ENCODE data around the gene AMDHD2. TPM values are rescaled to one million over a fixed set of nuclear protein-coding genes. Genes with fewer than 3 reads are reported as not detected.
A peak's percentile ranks its signal among the peaks of the same experiment; 100 is the strongest.

The AMDHD2 gene
- total and polyA plus RNA-seq, 2 of the 13 experiments (the other 11 are each of a cell fraction or from before 2014, with no cell fraction given), result 33.5 to 39.1 TPM

- TF ChIP-seq MLXIP (CRISPR knock-in tag; IDR thresholded peaks at IDR 0.05; ENCODE audit: borderline replicate concordance) (no peak), LBX2 (CRISPR knock-in tag; IDR thresholded peaks at IDR 0.05; ENCODE audit: borderline replicate concordance) (no peak), SNRNP70 (IDR thresholded peaks at IDR 0.05; ENCODE audit: low read depth, low read length) (no peak), ZNF737 (CRISPR knock-in tag; IDR thresholded peaks at IDR 0.05; ENCODE audit: borderline replicate concordance) (0 out of 2 replicates have a peak, but pooled peaks have one; percentile 21), KDM5B (CRISPR knock-in tag; IDR thresholded peaks at IDR 0.05; ENCODE audit: borderline replicate concordance) (peak; percentile 65), TCF12 (IDR thresholded peaks at IDR 0.05) (no peak), TCF12 (CRISPR knock-in tag; IDR thresholded peaks at IDR 0.05) (no peak), CSRNP1 (CRISPR knock-in tag; IDR thresholded peaks at IDR 0.05) (no peak; the same call in 1 of the 2 replicates), ZHX1 (CRISPR knock-in tag; IDR thresholded peaks at IDR 0.05; ENCODE audit: low read depth) (no peak), UBTF (CRISPR knock-in tag; IDR thresholded peaks at IDR 0.05) (peak; percentile 49), KDM5A (IDR thresholded peaks at IDR 0.05; ENCODE audit: borderline replicate concordance, low read length) (no peak), ZNF773 (CRISPR knock-in tag; IDR thresholded peaks at IDR 0.05; ENCODE audit: borderline replicate concordance) (no peak), PITX1 (CRISPR knock-in tag; IDR thresholded peaks at IDR 0.05) (no peak)
- TF ChIP-seq, protein P1, sequence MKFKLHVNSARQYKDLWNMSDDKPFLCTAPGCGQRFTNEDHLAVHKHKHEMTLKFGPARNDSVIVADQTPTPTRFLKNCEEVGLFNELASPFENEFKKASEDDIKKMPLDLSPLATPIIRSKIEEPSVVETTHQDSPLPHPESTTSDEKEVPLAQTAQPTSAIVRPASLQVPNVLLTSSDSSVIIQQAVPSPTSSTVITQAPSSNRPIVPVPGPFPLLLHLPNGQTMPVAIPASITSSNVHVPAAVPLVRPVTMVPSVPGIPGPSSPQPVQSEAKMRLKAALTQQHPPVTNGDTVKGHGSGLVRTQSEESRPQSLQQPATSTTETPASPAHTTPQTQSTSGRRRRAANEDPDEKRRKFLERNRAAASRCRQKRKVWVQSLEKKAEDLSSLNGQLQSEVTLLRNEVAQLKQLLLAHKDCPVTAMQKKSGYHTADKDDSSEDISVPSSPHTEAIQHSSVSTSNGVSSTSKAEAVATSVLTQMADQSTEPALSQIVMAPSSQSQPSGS (CRISPR knock-in tag; IDR thresholded peaks at IDR 0.05), result no peak
- TF ChIP-seq, protein P2, sequence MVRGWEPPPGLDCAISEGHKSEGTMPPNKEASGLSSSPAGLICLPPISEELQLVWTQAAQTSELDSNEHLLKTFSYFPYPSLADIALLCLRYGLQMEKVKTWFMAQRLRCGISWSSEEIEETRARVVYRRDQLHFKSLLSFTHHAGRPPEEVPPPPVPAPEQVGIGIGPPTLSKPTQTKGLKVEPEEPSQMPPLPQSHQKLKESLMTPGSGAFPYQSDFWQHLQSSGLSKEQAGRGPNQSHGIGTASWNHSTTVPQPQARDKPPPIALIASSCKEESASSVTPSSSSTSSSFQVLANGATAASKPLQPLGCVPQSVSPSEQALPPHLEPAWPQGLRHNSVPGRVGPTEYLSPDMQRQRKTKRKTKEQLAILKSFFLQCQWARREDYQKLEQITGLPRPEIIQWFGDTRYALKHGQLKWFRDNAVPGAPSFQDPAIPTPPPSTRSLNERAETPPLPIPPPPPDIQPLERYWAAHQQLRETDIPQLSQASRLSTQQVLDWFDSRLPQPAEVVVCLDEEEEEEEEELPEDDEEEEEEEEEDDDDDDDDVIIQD (CRISPR knock-in tag; IDR thresholded peaks at IDR 0.05; ENCODE audit: low read depth), result no peak
Observed at GRCh38 chr16:2472885-2473445, 47.2 kb upstream of the AMDHD2 start (continued).
